ENCODE measurements around the gene DLL1.

The DLL1 gene

DNA sequence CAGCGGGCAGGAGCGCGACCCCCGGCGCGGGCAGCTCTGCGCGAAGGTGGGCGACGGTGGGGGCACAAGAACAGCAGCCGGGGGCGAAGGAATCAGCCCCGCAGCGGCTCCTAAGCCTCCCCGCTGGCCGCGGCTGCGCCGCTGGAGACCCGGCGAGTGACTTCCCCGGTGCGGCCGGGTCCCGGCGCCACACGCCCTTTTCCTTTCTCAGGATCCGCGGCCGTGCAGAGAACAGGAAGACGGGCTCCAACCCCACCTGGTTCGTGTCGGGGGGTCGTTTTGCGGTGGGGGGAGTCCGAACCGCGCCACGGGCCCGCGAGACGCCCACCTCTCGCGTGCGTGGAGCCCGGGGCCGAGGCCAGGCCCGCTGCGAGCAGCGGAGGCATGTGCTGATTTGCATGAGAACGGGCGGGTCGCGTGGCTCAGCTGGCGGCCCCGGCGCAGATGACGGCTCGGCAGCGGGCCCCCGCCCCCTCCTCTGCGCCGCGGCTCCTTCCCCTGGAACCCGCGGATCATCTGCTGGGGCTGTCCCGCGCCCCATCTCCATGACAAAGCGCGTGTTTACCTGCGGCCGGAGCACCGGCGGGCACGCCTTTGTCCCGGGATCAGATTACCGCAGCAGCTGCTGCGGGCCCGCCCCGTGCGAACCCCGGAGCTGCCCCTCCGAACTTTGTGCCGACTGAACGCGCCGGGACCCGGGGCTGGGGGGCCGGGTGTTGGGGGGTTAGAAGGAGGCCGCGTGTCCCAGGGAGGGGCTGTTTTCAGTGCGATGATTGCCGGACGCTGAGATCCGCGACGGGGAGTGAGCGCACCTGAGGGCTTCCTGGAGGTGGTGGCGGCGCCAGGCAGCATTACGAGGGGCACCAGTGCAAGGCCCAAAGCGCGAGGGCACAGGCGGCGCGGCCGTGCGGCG lies 4.9 kb upstream of the DLL1 start:
- TF ChIP-seq, protein P1, sequence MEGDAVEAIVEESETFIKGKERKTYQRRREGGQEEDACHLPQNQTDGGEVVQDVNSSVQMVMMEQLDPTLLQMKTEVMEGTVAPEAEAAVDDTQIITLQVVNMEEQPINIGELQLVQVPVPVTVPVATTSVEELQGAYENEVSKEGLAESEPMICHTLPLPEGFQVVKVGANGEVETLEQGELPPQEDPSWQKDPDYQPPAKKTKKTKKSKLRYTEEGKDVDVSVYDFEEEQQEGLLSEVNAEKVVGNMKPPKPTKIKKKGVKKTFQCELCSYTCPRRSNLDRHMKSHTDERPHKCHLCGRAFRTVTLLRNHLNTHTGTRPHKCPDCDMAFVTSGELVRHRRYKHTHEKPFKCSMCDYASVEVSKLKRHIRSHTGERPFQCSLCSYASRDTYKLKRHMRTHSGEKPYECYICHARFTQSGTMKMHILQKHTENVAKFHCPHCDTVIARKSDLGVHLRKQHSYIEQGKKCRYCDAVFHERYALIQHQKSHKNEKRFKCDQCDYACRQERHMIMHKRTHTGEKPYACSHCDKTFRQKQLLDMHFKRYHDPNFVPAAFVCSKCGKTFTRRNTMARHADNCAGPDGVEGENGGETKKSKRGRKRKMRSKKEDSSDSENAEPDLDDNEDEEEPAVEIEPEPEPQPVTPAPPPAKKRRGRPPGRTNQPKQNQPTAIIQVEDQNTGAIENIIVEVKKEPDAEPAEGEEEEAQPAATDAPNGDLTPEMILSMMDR (IDR thresholded peaks at IDR 0.05; ENCODE audit: insufficient read depth, missing control alignments), result no peak
- FAIRE-seq, result no peak
- no peak for DNase-seq (ENCODE audit: insufficient read length, low spot score)

DNA sequence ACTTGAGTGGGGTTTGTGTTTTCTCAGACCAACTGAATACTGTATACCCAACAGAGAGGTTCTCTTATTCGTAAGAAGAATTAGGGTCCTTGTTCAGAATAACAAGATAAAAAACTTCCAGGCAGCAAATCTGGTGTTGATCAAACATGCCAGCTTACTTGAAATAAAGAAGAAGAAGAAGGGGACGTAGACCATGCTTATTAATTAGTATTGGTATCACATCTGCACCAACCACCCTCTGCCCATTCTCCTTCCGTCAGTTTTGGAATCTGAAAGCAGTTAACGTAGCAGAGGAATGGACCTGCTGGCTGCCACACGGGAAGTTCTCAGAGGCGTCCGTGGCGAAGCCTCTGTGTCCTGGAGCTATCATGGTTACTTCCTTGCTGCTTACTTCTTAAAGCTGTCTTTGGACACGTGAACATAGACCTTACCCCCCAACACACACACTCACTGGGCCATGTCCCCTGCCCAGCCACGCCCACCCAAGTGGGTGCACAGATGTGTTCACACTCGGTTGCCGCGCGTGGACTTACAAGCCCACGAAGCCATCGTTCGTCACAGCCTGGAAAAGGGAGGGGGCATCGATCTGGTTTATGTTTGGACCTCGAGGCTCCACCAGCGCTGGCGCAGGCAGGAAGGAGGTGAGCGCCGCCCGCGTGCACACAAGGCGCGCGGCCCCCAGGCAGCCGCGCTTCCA lies 4.1 kb upstream of the DLL1 start:
- TF ChIP-seq, protein P1 (IDR thresholded peaks at IDR 0.05; ENCODE audit: insufficient read depth, missing control alignments), result no peak
- no peak for FAIRE-seq
- no peak for DNase-seq (ENCODE audit: insufficient read length, low spot score)

DNA sequence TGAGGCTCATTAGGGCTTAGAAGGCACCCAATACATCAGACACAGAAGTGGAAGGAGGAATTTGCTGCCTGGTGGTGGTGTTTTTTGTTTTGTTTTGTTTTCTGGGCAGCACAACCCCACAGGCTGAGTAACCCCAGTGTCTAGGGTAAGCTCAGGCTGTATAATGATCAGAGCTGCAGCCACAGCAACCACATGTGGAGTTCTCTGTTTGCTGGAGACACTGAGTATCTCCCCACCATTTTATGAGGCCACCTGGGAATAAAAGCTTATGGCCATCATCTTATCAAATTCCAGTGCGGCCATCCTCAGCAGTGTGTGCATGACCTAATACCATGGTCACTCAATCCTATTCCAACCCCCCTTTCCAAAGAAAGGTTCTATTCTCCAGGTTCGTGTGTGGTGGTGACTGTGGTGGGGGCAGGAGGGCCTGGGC lies 3.4 kb upstream of the DLL1 start:
- no peak for DNase-seq (ENCODE audit: insufficient read length, low spot score)
- TF ChIP-seq, protein P1 (IDR thresholded peaks at IDR 0.05; ENCODE audit: insufficient read depth, missing control alignments), result no peak
- no peak for FAIRE-seq

DNA sequence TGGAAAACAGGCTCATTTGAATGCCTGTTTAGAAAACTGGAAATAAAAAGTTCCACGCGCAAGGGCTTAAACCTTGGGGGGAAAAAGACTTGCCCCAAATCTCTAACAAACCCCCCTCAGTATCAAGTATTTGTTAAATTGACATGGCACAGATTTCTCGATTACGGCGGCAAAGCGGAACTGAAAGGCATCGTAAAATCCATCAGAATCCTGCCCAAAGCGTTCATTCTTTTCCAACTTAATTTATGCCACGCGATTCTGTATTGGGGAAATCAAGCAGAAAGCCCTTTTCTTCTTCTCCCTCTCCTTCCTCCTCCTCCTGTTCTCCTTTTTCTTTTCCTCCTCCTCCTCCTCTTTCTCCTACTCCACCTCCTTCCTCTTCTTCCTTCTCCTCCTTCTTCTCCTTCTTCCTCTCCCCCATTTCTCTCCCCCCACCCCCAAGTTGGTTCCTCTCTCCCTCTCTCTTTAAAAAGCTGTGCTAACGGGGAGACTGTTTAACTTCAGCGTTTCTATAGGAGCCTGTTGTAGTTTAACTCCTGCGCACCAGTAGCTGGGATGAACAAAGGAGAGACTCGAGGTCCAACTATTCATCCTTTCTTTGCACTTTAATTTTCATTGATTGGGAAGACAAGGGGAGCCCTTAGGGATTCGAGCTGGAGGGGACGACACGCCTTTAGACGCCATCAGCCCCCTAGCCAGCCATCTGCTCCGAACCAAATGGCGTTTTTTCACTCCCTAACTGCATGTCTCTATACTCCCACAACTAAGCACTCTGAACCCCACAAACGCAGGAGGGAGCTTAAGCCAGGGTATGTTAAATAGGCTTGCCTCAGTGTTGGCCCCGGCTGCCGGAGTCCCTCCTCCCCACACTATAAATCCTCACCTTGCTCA lies 2.7 kb upstream of the DLL1 start:
- FAIRE-seq, result no peak
- no peak for DNase-seq (ENCODE audit: insufficient read length, low spot score)
- TF ChIP-seq, protein P1 (IDR thresholded peaks at IDR 0.05; ENCODE audit: insufficient read depth, missing control alignments), result no peak

DNA sequence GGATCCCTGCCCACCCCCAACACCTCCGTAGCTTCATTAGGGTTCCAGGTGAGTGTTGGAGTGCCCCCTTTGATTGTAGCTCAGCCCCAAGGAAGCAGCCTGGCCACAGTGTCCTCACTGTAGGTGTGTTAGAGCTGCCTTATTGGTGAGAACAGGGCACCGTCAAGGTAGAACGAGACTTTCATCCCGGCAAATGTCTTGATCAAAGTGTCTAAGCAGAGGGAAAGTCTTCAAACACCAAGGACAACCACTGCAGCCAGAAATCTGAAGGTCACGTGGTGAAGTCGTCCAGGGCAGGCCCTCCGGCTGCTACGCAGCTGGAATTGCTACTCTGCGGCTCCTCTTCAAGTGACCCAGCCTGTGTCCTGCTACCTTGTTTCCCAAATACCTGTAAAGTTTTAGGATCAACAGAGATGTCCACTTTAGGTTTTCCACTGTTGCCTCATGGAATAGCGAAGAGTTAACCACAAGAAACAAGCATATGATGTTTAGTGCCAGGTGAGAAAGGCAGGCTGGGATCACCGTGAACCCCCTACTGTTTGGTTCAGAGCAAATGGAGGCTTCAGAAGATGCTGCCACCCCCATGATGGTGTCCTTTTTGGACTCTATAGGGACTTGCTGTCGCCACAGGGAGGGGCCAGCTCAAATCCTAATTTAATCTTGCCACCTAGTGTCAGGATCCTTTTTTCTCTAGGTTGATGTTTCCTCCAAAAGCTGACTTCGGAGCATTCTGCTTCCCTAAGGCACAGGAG lies 1.7 kb upstream of the DLL1 start:
- FAIRE-seq, result no peak

DNA sequence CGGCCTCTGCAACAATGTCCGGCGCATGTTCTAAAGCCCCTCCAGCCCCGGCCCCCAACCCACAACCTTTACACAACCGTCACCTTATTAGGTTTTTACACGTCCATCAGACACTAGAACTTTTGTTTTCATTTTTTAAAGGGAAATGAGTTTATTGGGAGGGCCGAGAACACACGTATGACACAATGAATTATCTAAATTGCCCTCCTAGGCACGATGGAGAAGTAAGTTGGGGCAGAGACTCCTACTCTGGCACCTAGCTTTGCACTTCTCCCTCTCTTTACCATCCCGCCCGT lies 1.2 kb upstream of the DLL1 start:
- no peak for FAIRE-seq
- TF ChIP-seq, protein P1 (IDR thresholded peaks at IDR 0.05; ENCODE audit: insufficient read depth, missing control alignments), result no peak
- DNase-seq (ENCODE audit: insufficient read length, low spot score), result no peak

More for the DNA sequence above, 1.7 kb upstream of the DLL1 start:
- DNase-seq (ENCODE audit: insufficient read length, low spot score), result no peak
- TF ChIP-seq, protein P1 (IDR thresholded peaks at IDR 0.05; ENCODE audit: insufficient read depth, missing control alignments), result peak; percentile 15

Data from D721Med (cell line).